HG02759 (cell line): ENCODE data around the gene FAR2.
"Not testable (repeated sequence)": the region's sequence is repeated elsewhere in the genome, so short reads cannot be mapped to it uniquely, and the experiment has no call there.

Experiments used
- ATAC-seq: cut with Tn5 transposase; IDR thresholded peaks from one replicate; pipeline ENCODE4 v1.9.1; 2021; ENCODE audit warnings: mild to moderate bottlenecking, moderate library complexity; ENCODE audit not compliant: unreplicated experiment

The FAR2 gene

DNA sequence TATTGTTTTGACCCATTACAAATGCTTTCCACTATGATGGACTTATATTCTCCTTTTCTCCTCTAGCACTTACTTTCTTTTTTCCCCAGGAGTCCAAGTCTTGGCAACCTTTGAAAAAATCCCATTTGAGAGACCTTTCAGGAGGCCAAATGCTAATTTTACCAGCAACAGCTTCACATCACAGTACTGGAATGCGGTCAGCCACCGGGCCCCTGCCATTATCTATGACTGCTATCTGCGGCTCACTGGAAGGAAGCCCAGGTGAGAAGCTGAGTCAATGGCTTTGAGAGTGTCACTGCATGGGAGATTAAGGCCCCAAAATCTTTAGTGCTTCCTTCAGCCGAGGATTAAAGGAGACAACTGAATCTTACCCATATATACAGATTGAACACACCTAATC lies 167.7 kb downstream of the FAR2 start:
- no peak for ATAC-seq

DNA sequence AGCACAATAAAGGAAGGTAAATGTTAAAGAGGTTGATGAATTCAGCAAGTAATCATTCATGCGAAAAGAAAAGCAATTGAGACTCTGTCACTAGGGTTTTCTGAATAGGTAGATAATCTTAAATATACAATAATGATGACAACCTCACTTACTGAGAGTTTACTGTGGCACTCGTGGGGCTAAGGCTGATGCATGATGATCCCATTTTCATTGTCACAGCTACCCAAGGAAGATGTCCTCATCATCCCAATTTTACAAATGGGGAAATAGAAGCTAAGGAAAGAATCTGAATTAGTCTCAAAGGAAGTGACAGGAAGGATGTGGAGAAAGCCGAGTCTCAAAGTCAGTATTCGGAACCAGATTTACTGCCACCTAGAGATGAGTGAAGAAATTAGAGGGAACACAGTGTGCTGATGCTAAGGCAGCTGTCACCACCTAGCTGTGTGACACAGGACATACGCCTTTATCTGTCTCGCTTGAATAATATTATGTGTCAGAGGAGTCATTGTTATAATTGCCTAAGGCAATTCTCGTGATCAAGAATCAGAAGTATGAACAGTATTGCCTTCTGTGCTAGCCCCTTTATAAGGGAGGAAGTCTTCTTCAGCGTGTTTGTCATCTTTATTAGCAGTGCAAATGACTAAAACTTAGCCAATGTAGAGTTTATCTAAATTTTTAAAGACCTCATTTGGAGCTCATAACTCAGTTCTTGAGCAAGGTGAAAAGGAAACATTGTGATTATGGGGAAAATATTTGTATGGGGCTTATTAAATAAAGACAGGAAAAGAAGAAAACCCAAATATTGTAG lies 168.7 kb downstream of the FAR2 start:
- peak; percentile 98 for ATAC-seq

DNA sequence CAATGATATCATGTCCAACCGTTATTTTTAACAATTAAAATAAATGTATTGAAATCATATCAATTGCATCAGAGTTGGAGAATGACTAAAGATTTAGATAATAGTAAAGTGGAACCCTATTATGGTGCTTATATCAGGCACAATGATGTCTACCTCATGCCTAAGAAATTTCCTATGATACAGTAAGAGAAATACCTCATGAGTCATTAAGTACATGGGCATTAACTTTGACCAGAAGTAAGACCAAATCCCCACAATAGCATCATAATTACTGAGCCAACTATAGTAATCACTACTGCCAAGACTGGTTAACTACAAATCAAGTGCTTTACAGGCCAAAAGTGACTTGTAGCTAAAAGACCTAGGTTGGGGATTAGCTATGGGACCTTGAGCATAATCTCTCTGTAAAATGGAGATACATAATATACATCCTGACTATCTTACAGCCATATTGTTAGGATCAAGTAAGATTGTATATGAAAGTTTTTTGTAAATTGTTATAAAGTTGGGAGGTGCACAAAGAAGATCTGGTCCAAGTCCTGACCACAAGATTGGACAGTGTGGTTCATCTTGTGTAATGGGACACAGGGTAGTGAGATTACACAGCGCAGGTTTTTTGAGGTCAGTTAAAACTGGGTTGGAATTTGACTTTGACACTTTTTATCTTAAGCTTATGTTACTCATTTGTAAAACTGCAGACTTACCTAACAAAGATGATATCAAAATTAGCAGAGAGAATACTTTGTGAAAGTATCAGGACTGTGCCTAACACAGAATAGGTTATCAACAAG lies 171.4 kb downstream of the FAR2 start:
- no peak for ATAC-seq

DNA sequence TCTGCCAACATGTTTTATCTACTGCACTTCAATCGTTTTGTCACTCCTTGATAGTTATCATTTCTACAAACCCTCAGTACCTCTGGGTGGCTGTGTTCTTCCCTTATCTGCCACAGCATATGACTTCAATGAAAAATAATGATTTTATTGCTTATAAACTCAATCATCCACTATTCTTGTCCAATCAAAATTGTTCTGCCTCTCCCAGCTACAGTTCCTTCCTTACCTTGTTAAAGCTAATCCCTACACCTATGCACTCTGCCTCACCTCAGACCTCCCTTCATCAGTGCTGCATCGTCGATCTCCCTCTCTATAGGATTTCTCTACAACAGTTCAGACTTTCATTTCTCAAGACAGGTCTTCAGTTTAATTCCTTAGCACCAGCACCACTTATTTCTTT lies 173.1 kb downstream of the FAR2 start:
- no peak for ATAC-seq

DNA sequence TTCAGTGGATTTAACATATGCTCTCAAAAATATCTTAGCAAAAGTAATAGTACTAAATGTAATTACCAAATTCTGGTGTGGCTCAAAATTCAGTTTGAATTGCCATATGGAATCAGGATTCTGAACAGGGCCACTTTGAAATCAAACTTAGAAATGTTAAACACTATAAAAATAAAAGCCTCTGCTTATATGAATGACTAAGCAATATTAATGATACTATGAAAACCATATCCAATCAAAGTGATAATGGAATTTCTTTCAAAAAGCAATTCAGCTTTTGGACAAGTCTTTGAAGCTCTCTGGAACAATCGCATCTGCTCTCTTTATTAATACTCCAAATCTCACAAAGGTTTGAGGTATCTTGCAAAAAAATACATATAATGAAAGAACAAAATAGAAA lies 180.3 kb downstream of the FAR2 start:
- no peak for ATAC-seq

DNA sequence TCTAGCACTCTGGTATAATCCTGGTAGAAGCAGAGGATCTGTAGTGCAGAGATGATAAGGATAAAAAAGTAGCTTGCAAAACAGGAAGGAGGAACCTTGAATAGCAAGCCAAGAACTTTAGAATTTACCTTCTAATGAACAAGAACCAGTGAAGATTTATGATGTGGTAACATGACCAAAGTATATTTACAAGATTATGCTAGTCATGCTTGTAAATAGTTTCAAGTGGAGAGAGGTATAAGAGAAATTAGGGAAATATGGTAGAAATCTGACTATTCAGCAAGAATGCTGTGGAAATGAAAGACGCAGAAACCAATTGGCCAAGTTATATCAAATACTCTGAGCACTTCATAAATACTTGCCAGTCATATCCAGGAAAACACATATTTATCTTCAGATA lies 184.1 kb downstream of the FAR2 start:
- no peak for ATAC-seq

DNA sequence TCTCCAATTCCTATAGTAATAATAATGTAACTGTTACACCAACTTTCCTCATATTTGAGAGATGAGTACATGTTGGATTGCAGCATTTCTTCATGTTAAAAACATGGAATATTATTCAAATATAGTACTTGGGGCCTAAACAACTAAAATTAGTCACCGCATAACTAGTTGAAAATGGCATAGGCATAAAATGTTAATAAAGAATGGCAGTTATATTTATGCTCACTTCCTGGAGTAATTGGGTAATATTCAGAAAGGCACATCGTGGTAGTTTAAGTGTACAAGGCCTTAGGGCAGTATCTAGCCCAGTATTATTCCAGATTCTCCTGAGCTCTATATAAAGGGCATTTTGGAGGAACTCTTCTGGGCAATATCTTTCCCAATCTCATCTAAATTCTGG lies 185.9 kb downstream of the FAR2 start:
- no peak for ATAC-seq

DNA sequence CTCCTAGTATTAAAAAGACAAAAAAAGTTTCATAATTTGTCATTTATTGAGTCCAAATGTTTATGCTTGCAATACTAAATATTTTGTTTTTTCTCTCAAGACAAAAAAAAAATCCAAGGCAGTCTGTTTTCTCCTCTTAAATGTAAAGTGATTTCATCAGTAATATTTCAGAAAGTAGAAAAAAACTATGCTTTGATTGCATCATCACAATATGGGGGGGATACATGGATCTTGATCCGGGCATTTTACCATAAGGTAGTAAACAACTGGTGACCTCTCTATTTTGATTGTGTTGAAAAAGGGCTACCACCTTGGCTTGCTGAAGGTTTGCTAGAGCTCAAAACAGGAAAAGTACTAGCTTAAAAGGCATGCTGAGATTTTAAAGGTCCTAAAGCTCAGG lies 188.2 kb downstream of the FAR2 start:
- ATAC-seq: no peak

DNA sequence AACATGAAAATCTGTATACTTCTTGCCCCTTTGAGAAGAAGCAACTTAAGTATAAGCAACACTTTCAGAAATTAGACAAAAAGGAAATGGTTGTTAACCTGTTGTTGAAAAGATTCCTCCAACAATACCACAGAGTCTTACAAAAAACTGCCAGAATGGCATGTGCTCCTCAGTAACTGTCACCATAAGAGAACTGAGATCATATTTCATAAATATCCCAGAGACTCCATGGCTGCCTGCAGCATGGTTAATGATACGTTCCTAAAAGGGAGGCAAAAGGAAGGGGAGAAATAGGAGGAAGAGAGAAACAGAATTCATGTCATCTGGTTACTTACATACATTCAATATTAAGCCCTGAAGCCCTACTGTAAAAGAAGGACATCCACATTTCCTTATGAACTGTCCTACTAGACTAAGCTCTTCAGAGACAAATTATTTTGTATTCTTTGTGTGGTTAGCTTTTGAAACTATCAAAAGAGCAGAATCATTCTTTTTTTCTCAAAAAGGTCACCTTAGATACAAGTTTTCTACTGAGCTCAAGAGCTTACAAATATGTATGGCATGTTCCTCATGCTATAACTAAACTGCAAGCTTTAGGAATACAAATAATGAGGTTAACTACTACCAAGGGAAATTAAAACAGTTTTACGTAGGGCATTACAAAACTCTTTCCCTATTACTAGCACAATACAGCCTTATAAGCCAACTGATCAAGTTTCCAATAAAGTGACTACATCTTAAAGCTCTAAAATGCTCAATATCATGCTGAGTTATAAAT lies 194.1 kb downstream of the FAR2 start:
- no peak for ATAC-seq

DNA sequence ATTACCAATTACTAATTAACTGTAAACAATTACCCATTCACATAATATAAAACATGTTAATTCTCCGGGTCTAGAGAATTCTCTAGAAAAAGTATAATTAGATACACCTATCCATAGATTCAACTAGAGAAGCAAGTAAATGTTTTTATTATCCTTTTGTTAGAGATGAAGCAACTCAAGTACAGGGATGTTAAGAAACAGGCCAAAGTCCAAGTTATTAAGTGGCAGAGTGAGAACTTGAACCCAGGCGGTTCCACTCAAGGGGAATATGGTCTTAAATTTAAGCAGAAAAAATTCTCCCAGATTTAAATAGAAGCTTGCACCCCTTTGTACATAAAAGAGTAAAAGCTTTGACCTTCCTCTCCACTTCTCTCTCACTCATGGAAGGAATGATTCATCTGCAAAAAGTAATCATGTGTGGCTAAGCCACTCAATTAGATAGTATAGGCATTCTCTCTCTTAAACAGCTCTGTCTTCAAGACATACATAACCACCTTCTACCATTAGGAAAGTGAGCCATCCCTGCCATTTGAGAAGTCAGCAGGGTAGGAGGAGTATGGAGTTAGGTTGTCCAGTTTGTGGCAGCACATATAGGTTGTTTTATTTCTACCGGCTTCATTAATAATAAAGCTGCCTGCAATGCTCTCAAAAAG lies 197.8 kb downstream of the FAR2 start:
- ATAC-seq: no peak

DNA sequence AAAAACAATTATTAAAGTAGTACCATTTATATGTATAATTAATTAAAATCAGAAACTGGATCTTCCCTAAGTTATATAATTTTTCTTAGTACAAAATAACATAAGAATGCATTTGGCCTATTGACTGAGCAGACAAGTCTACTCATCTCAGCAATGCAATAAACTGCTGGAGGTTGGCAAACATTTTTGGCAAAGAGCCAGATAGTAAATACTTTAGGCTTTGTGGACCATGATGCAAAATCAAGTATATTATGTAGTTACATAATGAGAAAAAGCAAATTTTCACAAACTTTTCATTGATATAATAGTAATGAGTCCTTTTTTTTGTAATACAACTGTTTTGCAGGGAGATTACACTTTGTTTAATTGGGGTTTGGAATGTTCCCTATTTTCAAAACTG lies 201.0 kb downstream of the FAR2 start:
- no peak for ATAC-seq

DNA sequence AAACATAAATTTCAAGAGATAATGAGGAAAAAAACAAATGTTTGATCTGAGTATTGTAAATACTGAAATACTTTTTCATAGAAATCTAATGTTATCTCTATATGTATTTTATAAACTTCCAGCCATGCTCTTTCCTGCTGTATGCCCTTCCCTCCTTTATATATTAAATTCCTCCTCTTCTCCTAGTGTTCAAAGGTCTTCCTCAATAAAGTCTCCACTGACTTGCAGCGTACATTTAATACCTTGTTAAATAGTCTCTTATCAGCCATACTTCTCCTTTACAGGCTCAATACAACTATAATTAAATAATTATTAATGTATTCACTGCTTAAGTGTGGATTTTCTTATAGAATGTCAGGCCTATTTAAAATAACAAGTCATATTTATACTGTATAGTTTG lies 205.9 kb downstream of the FAR2 start:
- ATAC-seq: no peak

DNA sequence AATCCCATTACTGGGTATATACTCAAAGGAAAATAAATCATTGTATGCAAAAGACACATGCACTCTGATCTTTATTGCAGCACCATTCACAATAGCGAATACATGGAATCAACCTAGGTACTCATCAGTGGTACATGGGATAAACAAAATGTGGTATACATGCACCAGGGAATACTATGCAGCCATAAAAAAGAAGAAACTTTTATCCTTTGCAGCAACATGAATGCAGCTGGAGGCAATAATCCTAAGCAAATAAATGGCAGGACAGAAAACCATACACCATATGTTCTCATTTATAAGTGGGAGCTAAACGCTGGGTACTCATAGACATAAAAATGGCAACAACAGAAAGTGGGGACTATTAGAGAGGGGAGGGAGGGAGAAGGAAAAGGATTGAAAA lies 216.0 kb downstream of the FAR2 start:
- ATAC-seq: no peak

DNA sequence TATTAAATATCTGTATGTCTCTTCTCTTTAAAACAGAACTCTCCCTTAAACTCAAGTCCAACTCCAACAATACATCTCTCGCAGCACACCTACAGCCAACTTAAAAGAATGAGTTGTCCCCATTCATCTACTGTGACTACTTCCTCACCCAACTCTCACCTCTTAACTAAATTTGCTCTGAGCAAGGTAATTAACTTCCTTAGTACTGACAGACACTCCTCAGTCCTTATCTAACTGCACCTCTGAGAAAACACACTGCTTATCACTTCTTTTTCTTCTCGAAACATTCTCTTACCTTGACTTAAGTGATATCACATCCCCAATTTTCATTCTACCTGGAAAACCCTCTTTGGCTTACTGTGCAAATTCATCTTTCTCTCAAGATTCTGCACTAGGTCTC lies 224.9 kb downstream of the FAR2 start:
- no peak for ATAC-seq

DNA sequence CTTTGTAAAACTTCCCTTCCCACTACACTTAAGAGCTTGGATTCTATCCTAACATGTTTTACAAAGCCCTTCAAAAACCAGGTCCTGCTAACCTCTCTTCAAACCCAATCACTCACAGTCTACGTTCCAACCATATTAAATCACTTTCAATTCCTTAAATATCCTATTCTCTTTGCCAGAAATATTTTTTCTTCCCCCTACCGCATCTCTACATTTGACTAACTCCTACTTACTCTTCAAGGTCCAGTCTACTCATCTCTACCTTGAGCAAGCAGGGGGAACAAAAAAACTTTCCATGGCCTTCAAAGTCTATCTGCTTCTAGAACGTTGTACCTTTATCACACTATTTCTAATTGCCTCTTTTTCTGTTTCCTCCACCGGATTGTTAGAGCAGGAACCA lies 225.8 kb downstream of the FAR2 start:
- no peak for ATAC-seq

DNA sequence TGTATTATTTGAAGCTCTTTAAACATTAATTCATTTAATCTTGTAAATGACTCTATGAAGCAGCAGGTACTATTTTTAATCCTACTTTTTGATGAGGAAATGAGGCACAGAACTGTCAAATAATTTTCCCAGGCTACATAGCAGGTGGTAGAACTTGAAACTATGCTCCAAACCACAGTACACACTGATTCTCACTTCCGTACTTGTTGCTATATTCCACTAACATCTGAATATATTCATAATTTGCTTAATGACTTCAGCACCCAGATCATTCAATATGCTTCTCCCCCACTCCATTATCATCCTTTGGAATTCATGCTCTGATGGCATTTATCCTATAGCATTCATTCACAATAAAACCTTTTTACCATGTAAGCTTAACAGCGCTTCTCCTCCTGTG lies 227.0 kb downstream of the FAR2 start:
- ATAC-seq: no peak

DNA sequence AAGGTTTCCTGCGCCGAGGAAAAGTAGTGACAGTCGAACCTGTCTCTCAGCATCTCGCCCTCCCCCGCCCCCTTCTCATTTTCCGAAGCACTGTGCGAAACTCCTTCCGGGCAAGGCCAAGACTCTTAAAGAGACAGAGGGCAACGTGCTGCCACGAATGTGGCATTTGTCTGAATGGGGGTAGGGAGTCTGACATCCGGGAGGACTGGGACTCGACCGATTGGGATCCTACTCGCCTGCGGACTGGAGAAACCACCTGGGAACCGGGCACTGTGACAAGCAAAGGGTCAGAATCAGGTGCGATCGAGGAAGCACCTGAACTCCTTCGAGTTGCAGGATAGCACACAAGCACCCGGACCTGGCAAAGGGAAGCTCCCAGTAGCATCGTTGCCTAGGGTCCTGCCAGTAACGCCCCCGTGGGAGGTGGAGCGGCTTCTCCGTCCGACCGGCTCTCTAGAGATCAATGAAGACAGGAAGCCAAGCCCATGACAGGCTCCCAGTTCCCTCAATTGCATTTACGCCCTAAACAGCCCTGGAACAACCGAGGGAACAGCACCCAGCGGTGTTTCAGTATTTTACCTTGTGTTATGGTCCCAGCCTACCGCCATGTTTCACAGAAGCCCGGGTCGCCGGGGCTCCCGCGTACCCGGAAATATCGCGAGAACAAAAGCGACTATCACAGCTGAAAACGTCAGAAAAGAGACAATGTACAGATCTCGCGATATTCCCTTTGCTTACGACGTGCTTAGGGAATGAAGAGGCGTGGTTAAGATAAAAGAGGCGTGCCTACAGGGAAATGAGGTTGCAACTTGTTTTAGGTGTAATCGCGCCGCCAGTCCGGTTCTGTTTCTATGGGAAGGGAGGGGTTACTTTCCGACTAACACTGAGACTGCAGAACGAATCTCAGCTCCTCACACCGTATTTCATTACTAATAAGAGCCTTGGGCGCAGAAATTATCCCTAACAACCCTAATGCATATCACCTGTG lies 231.8 kb downstream of the FAR2 start, which contains the start of gene ERGIC2:
Gene ERGIC2 (minus strand): TSS at position 637 of the 988 bp plus-strand sequence. CDS start 9,539 bp downstream, outside the sequence.
- ATAC-seq: peak; percentile 96

DNA sequence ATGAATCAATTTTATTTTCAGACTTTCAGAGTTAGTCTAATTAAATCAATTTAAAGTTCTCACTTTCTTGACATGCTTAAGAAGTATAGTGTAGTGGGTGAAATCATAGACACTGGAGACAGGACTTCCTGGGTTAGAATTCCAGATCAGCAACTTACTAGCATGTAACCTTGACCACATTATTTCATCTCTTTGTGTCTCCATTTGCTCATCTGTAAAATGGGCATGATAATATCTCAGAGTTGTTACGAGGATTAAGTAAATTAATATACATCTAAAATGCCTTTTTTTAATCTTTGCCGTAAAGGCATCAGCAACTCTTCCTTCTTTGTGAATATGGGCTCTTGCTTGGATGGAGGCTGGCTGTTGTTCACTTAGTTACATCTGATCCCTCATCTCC lies 233.2 kb downstream of the FAR2 start:
- ATAC-seq: no peak

DNA sequence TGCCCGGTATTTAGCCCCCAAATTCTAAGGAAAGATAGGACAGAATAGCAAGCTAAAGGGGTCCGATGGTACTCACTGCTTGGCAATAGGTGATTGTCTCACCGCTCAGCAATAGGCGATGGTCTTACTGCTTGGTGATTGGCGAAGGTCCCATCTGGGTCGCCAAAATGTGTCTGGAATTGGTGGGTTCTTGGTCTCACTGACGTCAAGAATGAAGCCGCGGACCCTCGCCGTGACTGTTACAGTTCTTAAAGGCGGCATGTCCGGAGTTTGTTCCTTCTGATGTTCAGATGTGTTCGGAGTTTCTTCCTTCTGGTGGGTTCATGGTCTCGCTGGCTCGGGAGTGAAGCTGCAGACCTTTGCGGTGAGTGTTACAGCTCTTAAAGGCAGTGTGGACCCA lies 236.1 kb downstream of the FAR2 start:
- ATAC-seq: not testable (repeated sequence)
